Measurements from ENCODE around the gene PIK3R1.

Gene PIK3R1

GRCh38 chr5:68298479-68298878 lies 82.9 kb downstream of the PIK3R1 start:
- no peak for DNase-seq (ENCODE audit: low read depth)

GRCh38 chr5:68299105-68299504 lies 83.5 kb downstream of the PIK3R1 start:
- DNase-seq (ENCODE audit: low read depth) = no peak

GRCh38 chr5:68299575-68299974 lies 84.0 kb downstream of the PIK3R1 start:
- DNase-seq (ENCODE audit: low read depth) = no peak

GRCh38 chr5:68303038-68303738 lies 87.6 kb downstream of the PIK3R1 start:
- no peak for DNase-seq (ENCODE audit: low read depth)

- no peak for DNase-seq (ENCODE audit: low read depth)
These were observed 88.3 kb downstream of the PIK3R1 start for GRCh38 chr5:68303754-68304420.

GRCh38 chr5:68304421-68305052 lies 89.0 kb downstream of the PIK3R1 start:
- DNase-seq (ENCODE audit: low read depth) = no peak

GRCh38 chr5:68305223-68305870 lies 89.8 kb downstream of the PIK3R1 start:
- DNase-seq (ENCODE audit: low read depth) = no peak

GRCh38 chr5:68306361-68307014 lies 90.9 kb downstream of the PIK3R1 start:
- no peak for DNase-seq (ENCODE audit: low read depth)

GRCh38 chr5:68313336-68313735 lies 97.8 kb downstream of the PIK3R1 start:
- no peak for DNase-seq (ENCODE audit: low read depth)

GRCh38 chr5:68314465-68314864 lies 98.9 kb downstream of the PIK3R1 start:
- DNase-seq (ENCODE audit: low read depth) = no peak

GRCh38 chr5:68315679-68316271 lies 100.2 kb downstream of the PIK3R1 start:
- DNase-seq (ENCODE audit: low read depth) = peak; percentile 3

- no peak for DNase-seq (ENCODE audit: low read depth)
These were observed 100.9 kb downstream of the PIK3R1 start for GRCh38 chr5:68316469-68316868.

- DNase-seq (ENCODE audit: low read depth) = no peak
These were observed 102.1 kb downstream of the PIK3R1 start for GRCh38 chr5:68317646-68318045.

- DNase-seq (ENCODE audit: low read depth) = no peak
These were observed 103.6 kb downstream of the PIK3R1 start for GRCh38 chr5:68318955-68319705.

GRCh38 chr5:68319706-68320412 lies 104.3 kb downstream of the PIK3R1 start:
- DNase-seq (ENCODE audit: low read depth) = no peak

GRCh38 chr5:68320413-68320986 lies 104.9 kb downstream of the PIK3R1 start:
- no peak for DNase-seq (ENCODE audit: low read depth)

- no peak for DNase-seq (ENCODE audit: low read depth)
These were observed 109.6 kb downstream of the PIK3R1 start for GRCh38 chr5:68325065-68325580.

- DNase-seq (ENCODE audit: low read depth) = no peak
These were observed 114.1 kb downstream of the PIK3R1 start for GRCh38 chr5:68329554-68330255.

- no peak for DNase-seq (ENCODE audit: low read depth)
These were observed 115.0 kb downstream of the PIK3R1 start for GRCh38 chr5:68330574-68330973.

Data from stimulated activated CD8-positive, alpha-beta memory T cell treated with anti-CD3 and anti-CD28 coated beads, Interleukin-12 subunit alpha, Interleukin-12 subunit beta, amount 100 ng/mL, for 1 hour (primary cell).